H9 (cell line): Measurements from ENCODE around the gene BZW1. TPM values are rescaled to one million over a fixed set of nuclear protein-coding genes. Genes with fewer than 3 reads are reported as not detected.

Source experiments
- DNase-seq: peaks from one replicate; pipeline ENCODE4 v3.0.0-alpha.2; 2017
- H2AFZ ChIP-seq: one replicate; pipeline ENCODE4 v1.6.1; 2013; ENCODE audit warnings: mild to moderate bottlenecking, low read length, control low read depth, moderate library complexity
- H2AK5ac ChIP-seq: 2 replicates; pipeline ENCODE4 v1.6.1; 2013; ENCODE audit warnings: low read length, control low read depth, mixed read lengths; ENCODE audit not compliant: insufficient read length
- H2BK120ac ChIP-seq: one replicate; pipeline ENCODE4 v1.6.1; 2013; ENCODE audit warnings: low read depth, mild to moderate bottlenecking, low read length, control low read depth, inconsistent platforms; ENCODE audit not compliant: poor library complexity, severe bottlenecking
- H2BK12ac ChIP-seq: 2 replicates; pipeline ENCODE4 v1.6.1; 2013; ENCODE audit warnings: low read length, control low read depth, mixed read lengths, low read depth; ENCODE audit not compliant: insufficient read length
- H2BK15ac ChIP-seq: 2 replicates; pipeline ENCODE4 v1.6.1; 2013; ENCODE audit warnings: low read depth, low read length, control low read depth
- H2BK20ac ChIP-seq: one replicate; pipeline ENCODE4 v1.6.1; 2013; ENCODE audit warnings: low read depth, mild to moderate bottlenecking, low read length, control low read depth, inconsistent platforms; ENCODE audit not compliant: poor library complexity, severe bottlenecking
- H2BK5ac ChIP-seq: 2 replicates; pipeline ENCODE4 v1.6.1; 2013; ENCODE audit warnings: low read length, control low read depth, mixed read lengths; ENCODE audit not compliant: insufficient read length
- H3K14ac ChIP-seq: 2 replicates; pipeline ENCODE4 v1.6.1; 2013; ENCODE audit warnings: low read length, control low read depth; ENCODE audit not compliant: insufficient read depth
- H3K18ac ChIP-seq: 2 replicates; pipeline ENCODE4 v1.6.1; 2013; ENCODE audit warnings: low read depth, mild to moderate bottlenecking, mixed read lengths, low read length, control low read depth; ENCODE audit not compliant: insufficient read length
- H3K23ac ChIP-seq: 2 replicates; pipeline ENCODE4 v1.6.1; 2013; ENCODE audit warnings: low read length, control low read depth, mixed read lengths, low read depth; ENCODE audit not compliant: insufficient read length
- H3K23me2 ChIP-seq: 2 replicates; pipeline ENCODE4 v1.6.1; 2013; ENCODE audit warnings: low read depth, mild to moderate bottlenecking, mixed read lengths, low read length, control low read depth; ENCODE audit not compliant: insufficient read length, poor library complexity, severe bottlenecking
- H3K27ac ChIP-seq: 2 replicates; pipeline ENCODE4 v1.5.1; 2013; ENCODE audit warnings: low read length, control low read depth, mixed read lengths, low read depth; ENCODE audit not compliant: insufficient read length
- H3K27me3 ChIP-seq: 2 replicates; pipeline ENCODE4 v1.6.1; 2013; ENCODE audit warnings: low read length, control low read depth, inconsistent platforms; ENCODE audit not compliant: insufficient read depth
- H3K4ac ChIP-seq: 2 replicates; pipeline ENCODE4 v1.6.1; 2013; ENCODE audit warnings: low read depth, mild to moderate bottlenecking, control low read depth, inconsistent platforms, low read length, moderate library complexity
- H3K4me1 ChIP-seq: 2 replicates; pipeline ENCODE4 v1.6.1; 2013; ENCODE audit warnings: low read length, control low read depth, inconsistent platforms; ENCODE audit not compliant: insufficient read depth
- H3K4me2 ChIP-seq: 2 replicates; pipeline ENCODE4 v1.6.1; 2013; ENCODE audit warnings: low read length, control low read depth, mixed read lengths; ENCODE audit not compliant: insufficient read length, insufficient read depth
- H3K56ac ChIP-seq: 2 replicates; pipeline ENCODE4 v1.6.1; 2013; ENCODE audit warnings: low read depth, mild to moderate bottlenecking, mixed read lengths, low read length, control low read depth; ENCODE audit not compliant: insufficient read length
- H3K79me1 ChIP-seq: 2 replicates; pipeline ENCODE4 v1.6.1; 2013; ENCODE audit warnings: low read depth, mild to moderate bottlenecking, moderate library complexity, low read length, control low read depth, inconsistent platforms; ENCODE audit not compliant: insufficient read depth, poor library complexity, severe bottlenecking
- H3K79me2 ChIP-seq: 2 replicates; pipeline ENCODE4 v1.6.1; 2013; ENCODE audit warnings: low read length, control low read depth, inconsistent platforms; ENCODE audit not compliant: insufficient read depth
- H3K9ac ChIP-seq: 2 replicates; pipeline ENCODE4 v1.6.1; 2013; ENCODE audit warnings: low read length, control low read depth, mixed read lengths; ENCODE audit not compliant: insufficient read length; ENCODE audit errors: extremely low read depth
- H3K9me3 ChIP-seq: one replicate; pipeline ENCODE4 v1.6.1; 2013; ENCODE audit warnings: low read depth, low read length, inconsistent platforms; ENCODE audit not compliant: control insufficient read depth
- H3T11ph ChIP-seq: one replicate; pipeline ENCODE4 v1.6.1; 2013; ENCODE audit warnings: mild to moderate bottlenecking, low read length, control low read depth, inconsistent platforms
- H4K20me1 ChIP-seq: one replicate; pipeline ENCODE4 v1.6.1; 2013; ENCODE audit not compliant: control insufficient read depth, insufficient read length, insufficient read depth
- H4K5ac ChIP-seq: 2 replicates; pipeline ENCODE4 v1.6.1; 2013; ENCODE audit warnings: low read depth, mild to moderate bottlenecking, mixed read lengths, low read length, control low read depth; ENCODE audit not compliant: insufficient read length
- H4K8ac ChIP-seq: replicated peaks from 2 replicates; pipeline ENCODE4 v1.6.1; 2013; ENCODE audit warnings: low read length, control low read depth, mixed read lengths, low read depth; ENCODE audit not compliant: insufficient read length
- H4K91ac ChIP-seq: 2 replicates; pipeline ENCODE4 v1.6.1; 2013; ENCODE audit warnings: low read depth, mild to moderate bottlenecking, moderate library complexity, mixed read lengths, low read length, control low read depth; ENCODE audit not compliant: insufficient read length
- H3K27ac Mint-ChIP-seq, 3 experiments: 2 replicates in 2 of 3; 3 replicates in 1 of 3; pipeline ENCODE4 v1.8.0; 2020 to 2021; ENCODE audit warnings: mixed read lengths in 3 of 3, mild to moderate bottlenecking in 1 of 3, moderate library complexity in 1 of 3
- H3K27me3 Mint-ChIP-seq: 2 replicates; pipeline ENCODE4 v1.8.0; 2021; ENCODE audit warnings: low read depth, mild to moderate bottlenecking, moderate library complexity, mixed read lengths
- H3K36me3 Mint-ChIP-seq, 3 experiments: 2 replicates in 2 of 3; 3 replicates in 1 of 3; pipeline ENCODE4 v1.8.0; 2020 to 2021; ENCODE audit warnings: low read depth in 3 of 3, mixed read lengths in 3 of 3; ENCODE audit not compliant: insufficient read depth in 1 of 3
- H3K4me1 Mint-ChIP-seq, 2 experiments: 2 replicates each; pipeline ENCODE4 v1.8.0; 2020; ENCODE audit warnings: mixed read lengths in 2 of 2
- H3K4me3 Mint-ChIP-seq, 2 experiments: 2 replicates in 1 of 2; 3 replicates in 1 of 2; pipeline ENCODE4 v1.8.0; 2020 to 2021; ENCODE audit warnings: mild to moderate bottlenecking in 2 of 2, mixed read lengths in 2 of 2, moderate library complexity in 1 of 2
- H3K9me3 Mint-ChIP-seq, 2 experiments: 2 replicates in 1 of 2; 3 replicates in 1 of 2; pipeline ENCODE4 v1.8.0; 2020; ENCODE audit warnings: mild to moderate bottlenecking in 2 of 2, mixed read lengths in 2 of 2, moderate library complexity in 1 of 2
- CTCF ChIP-seq: fragments of 200-600 bp; sonication (generic); conservative IDR thresholded peaks from 3 replicates; pipeline ENCODE4 v1.8.0; 2021; ENCODE audit warnings: antibody characterized with exemption, mild to moderate bottlenecking
- WGBS: extraction: QIAGEN DNeasy Blood & Tissue Kit; methylation state at CpG from one replicate; pipeline ENCODE4 v1.1.7; 2013; ENCODE audit warnings: missing lambda C conversion rate, low lambda C conversion rate, mixed read lengths; ENCODE audit not compliant: insufficient read length; ENCODE audit errors: extremely low coverage; 5-methylcytosine and 5-hydroxymethylcytosine counted together
- total RNA-seq: library from RNA; stranded (reverse); gene quantifications from 2 replicates; pipeline ENCODE4 v1.2.1, GENCODE V29; 2021

BZW1 gene
- total RNA-seq, 1 experiment from 2014 or later: 370 TPM

- Mint-ChIP-seq H3K4me1 (no peaks in the 10 kb centered on the region), H3K4me3 (no peak overlapping the region), H3K36me3 (peaks cover 13 to 52% (median 44%) of the 10 kb centered on the region in 3 experiments), H3K27ac (no peak overlapping the region), H3K9me3 (no peaks in the 10 kb centered on the region), H3K27me3 (no peaks in the 10 kb centered on the region)
- Histone ChIP-seq H2AK5ac (no peak overlapping the region), H3K23ac (no peak overlapping the region), H4K91ac (no peak overlapping the region), H3K79me2 (no peaks in the 10 kb centered on the region), H3K27ac (no peak overlapping the region), H2BK12ac (no peak overlapping the region), H3K23me2 (no peaks in the 10 kb centered on the region), H3K14ac (no peak overlapping the region), H3K56ac (no peak overlapping the region), H4K8ac (no peak overlapping the region), H2BK5ac (no peak overlapping the region), H2BK120ac (no peak overlapping the region), H3K4me2 (no peak overlapping the region), H3K27me3 (no peaks in the 10 kb centered on the region), H3K4ac (no peak overlapping the region), H2AFZ (no peak overlapping the region), H3K18ac (no peak overlapping the region), H4K20me1 (no peaks in the 10 kb centered on the region), H3K79me1 (no peaks in the 10 kb centered on the region), H3K9me3 (no peaks in the 10 kb centered on the region), H3K9ac (no peak overlapping the region), H2BK20ac (no peak overlapping the region), H4K5ac (no peak overlapping the region), H3K4me1 (no peaks in the 10 kb centered on the region), H2BK15ac (no peak overlapping the region), H3T11ph (no peak overlapping the region)
- TF ChIP-seq CTCF: no peak
- no peak for DNase-seq
- WGBS: no CpG with 5 or more reads among the region's 6 CpGs
Observed at GRCh38 chr2:200873560-200873959, 61.9 kb downstream of the BZW1 start.

Other genes with a start within 250 kb of the BZW1 start
- gene AOX1, start 225.9 kb upstream of the BZW1 start, total RNA-seq: 3.5 and 4.8 TPM in 2 replicates
- 46.8 and 49.4 TPM in 2 replicates for gene CLK1, start 52.7 kb downstream of the BZW1 start, total RNA-seq
- 56.5 and 63.4 TPM in 2 replicates for gene PPIL3, start 77.2 kb downstream of the BZW1 start, total RNA-seq
- gene NIF3L1, start 77.5 kb downstream of the BZW1 start, total RNA-seq: 55.4 and 56.5 TPM in 2 replicates
- gene ORC2, start 151.8 kb downstream of the BZW1 start, total RNA-seq: 61.8 and 65.2 TPM in 2 replicates